SK-N-SH (cell line): ENCODE measurements around the gene DMD.
A peak's percentile ranks its signal among the peaks of the same experiment; 100 is the strongest.

Experiments used
- EP300 ChIP-seq, 2 experiments: IDR thresholded peaks; 2 replicates each; pipeline versions ENCODE4 v1.4.0 to v1.6.1; 2012; ENCODE audit warnings: borderline replicate concordance in 1 of 2, low read depth in 1 of 2, low read length in 1 of 2
- FOSL2 ChIP-seq: IDR thresholded peaks from 2 replicates; pipeline ENCODE4 v1.4.0; 2012; ENCODE audit warnings: low read depth, mild to moderate bottlenecking, moderate library complexity, borderline replicate concordance
- MAX ChIP-seq: IDR thresholded peaks from 2 replicates; pipeline ENCODE4 v1.4.0; 2012; ENCODE audit warnings: low read depth
- MXI1 ChIP-seq: IDR thresholded peaks from 2 replicates; pipeline ENCODE4 v1.6.1; 2012; ENCODE audit warnings: mild to moderate bottlenecking, low read depth, low read length, improper control_type of control experiment
- TAF1 ChIP-seq: IDR thresholded peaks from 2 replicates; pipeline ENCODE4 v1.6.1; 2012; ENCODE audit warnings: low read depth, mild to moderate bottlenecking, low read length, moderate library complexity, borderline replicate concordance
- TCF12 ChIP-seq: IDR thresholded peaks from 2 replicates; pipeline ENCODE4 v1.4.0; 2012
- TF ChIP-seq, protein P1 (sequence below): fragments of 200-600 bp; sonication (generic); IDR thresholded peaks from 2 replicates; pipeline ENCODE4 v1.6.1; 2017; ENCODE audit warnings: antibody characterized with exemption, mild to moderate bottlenecking, moderate library complexity

GRCh38 chrX:32116047-32116446 lies 1095.3 kb downstream of the DMD start:
- TF ChIP-seq FOSL2 (no peak), MAX (no peak), MXI1 (no peak), TAF1 (no peak), EP300 (IDR thresholded peaks at IDR 0.05; ENCODE audit: borderline replicate concordance in 1 of 2, low read depth in 1 of 2, low read length in 1 of 2) (no peak), TCF12 (no peak)
- TF ChIP-seq, protein P1, sequence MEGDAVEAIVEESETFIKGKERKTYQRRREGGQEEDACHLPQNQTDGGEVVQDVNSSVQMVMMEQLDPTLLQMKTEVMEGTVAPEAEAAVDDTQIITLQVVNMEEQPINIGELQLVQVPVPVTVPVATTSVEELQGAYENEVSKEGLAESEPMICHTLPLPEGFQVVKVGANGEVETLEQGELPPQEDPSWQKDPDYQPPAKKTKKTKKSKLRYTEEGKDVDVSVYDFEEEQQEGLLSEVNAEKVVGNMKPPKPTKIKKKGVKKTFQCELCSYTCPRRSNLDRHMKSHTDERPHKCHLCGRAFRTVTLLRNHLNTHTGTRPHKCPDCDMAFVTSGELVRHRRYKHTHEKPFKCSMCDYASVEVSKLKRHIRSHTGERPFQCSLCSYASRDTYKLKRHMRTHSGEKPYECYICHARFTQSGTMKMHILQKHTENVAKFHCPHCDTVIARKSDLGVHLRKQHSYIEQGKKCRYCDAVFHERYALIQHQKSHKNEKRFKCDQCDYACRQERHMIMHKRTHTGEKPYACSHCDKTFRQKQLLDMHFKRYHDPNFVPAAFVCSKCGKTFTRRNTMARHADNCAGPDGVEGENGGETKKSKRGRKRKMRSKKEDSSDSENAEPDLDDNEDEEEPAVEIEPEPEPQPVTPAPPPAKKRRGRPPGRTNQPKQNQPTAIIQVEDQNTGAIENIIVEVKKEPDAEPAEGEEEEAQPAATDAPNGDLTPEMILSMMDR = peak; percentile 36; the same call in 1 of the 2 replicates
